ENCODE results near the gene LCORL.
A peak's percentile ranks its signal among the peaks of the same experiment; 100 is the strongest.

LCORL gene

GRCh38 chr4:17997129-17997528 lies 24.4 kb downstream of the LCORL start:
- no peak for DNase-seq (ENCODE audit: low read depth)
- TF ChIP-seq, protein P1, sequence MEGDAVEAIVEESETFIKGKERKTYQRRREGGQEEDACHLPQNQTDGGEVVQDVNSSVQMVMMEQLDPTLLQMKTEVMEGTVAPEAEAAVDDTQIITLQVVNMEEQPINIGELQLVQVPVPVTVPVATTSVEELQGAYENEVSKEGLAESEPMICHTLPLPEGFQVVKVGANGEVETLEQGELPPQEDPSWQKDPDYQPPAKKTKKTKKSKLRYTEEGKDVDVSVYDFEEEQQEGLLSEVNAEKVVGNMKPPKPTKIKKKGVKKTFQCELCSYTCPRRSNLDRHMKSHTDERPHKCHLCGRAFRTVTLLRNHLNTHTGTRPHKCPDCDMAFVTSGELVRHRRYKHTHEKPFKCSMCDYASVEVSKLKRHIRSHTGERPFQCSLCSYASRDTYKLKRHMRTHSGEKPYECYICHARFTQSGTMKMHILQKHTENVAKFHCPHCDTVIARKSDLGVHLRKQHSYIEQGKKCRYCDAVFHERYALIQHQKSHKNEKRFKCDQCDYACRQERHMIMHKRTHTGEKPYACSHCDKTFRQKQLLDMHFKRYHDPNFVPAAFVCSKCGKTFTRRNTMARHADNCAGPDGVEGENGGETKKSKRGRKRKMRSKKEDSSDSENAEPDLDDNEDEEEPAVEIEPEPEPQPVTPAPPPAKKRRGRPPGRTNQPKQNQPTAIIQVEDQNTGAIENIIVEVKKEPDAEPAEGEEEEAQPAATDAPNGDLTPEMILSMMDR (IDR thresholded peaks at IDR 0.05; ENCODE audit: control insufficient read depth, extremely low read depth, insufficient read depth), result no peak
- H3K4me3 ChIP-seq (ENCODE audit: low read depth, low read length), result no peak overlapping the region

- peak; percentile 53 for DNase-seq (ENCODE audit: low read depth)
- no peak overlapping the region for H3K4me3 ChIP-seq (ENCODE audit: low read depth, low read length)
- TF ChIP-seq, protein P1 (IDR thresholded peaks at IDR 0.05; ENCODE audit: control insufficient read depth, extremely low read depth, insufficient read depth), result peak; percentile 54
Observed at GRCh38 chr4:17995165-17995564, 26.4 kb downstream of the LCORL start.

DNA sequence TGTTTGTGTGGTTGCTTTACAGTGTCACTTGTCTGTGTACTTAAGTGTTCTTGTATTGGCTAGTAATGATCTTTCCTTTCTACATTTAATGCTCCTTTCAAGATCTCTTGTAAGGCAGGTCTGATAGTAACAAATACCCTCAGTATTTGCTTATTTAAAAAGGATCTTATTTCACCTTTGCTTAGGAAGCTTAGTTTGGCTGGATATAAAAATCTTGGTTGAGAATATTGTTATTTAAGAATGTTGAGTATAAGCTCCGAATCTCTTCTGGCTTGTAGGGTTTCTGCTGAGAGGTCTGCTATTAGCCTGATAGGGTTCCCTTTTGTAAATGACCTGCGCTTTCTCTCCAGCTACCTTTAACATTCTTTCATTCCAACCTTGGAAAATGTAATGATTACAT lies 35.7 kb downstream of the LCORL start:
- DNase-seq (ENCODE audit: low read depth), result no peak

GRCh38 chr4:17981063-17981462 lies 40.5 kb downstream of the LCORL start:
- no peak overlapping the region for H3K4me3 ChIP-seq (ENCODE audit: low read depth, low read length)
- no peak for DNase-seq (ENCODE audit: low read depth)
- TF ChIP-seq, protein P1 (IDR thresholded peaks at IDR 0.05; ENCODE audit: control insufficient read depth, extremely low read depth, insufficient read depth), result no peak

More for the DNA sequence above, 35.7 kb downstream of the LCORL start:
- H3K4me3 ChIP-seq (ENCODE audit: low read depth, low read length), result no peak overlapping the region
- TF ChIP-seq, protein P1 (IDR thresholded peaks at IDR 0.05; ENCODE audit: control insufficient read depth, extremely low read depth, insufficient read depth), result no peak

- TF ChIP-seq, protein P1 (IDR thresholded peaks at IDR 0.05; ENCODE audit: control insufficient read depth, extremely low read depth, insufficient read depth), result no peak
- H3K4me3 ChIP-seq (ENCODE audit: low read depth, low read length), result no peak overlapping the region
- no peak for DNase-seq (ENCODE audit: low read depth)
Observed at GRCh38 chr4:17968721-17969120, 52.8 kb downstream of the LCORL start.

DNA sequence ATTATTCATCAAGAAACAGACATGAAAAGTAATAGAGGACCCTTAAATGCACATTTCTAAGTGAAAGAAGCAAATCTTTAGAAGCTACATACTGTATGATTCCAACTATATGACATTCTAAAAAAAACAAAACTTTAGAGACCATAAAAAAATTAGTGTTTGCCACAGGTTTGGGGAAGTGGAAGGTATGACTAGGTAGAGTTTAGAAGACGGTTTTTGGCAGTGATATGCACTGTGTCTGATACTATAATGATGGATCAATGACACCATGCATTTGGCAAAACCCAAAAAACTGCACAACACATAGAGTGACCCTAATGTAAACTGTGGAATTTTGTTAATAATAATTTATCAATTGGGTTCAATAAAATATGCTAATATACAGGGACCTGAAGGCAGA lies 54.5 kb downstream of the LCORL start:
- TF ChIP-seq, protein P1 (IDR thresholded peaks at IDR 0.05; ENCODE audit: control insufficient read depth, extremely low read depth, insufficient read depth), result no peak
- no peak for DNase-seq (ENCODE audit: low read depth)

DNA sequence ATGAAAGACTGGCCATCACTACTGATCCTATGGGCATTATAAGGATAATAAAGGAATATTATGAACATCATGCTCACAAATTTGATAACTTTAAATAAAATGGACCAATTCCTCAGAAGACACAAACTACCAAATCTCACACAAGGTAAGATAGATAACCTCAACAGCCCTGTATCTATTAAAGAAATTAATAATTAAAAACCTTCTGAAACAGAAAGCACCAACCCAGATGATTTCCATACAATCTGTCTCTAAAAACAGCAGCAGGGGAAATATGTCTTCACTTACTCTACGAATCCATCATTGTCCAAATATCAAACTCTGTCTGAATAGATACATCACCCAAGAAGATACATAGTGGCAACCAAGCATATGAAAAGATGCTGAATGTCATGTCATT lies 55.2 kb downstream of the LCORL start:
- TF ChIP-seq, protein P1 (IDR thresholded peaks at IDR 0.05; ENCODE audit: control insufficient read depth, extremely low read depth, insufficient read depth), result no peak
- no peak for DNase-seq (ENCODE audit: low read depth)
- no peak overlapping the region for H3K4me3 ChIP-seq (ENCODE audit: low read depth, low read length)

More for the DNA sequence above, 54.5 kb downstream of the LCORL start:
- H3K4me3 ChIP-seq (ENCODE audit: low read depth, low read length), result no peak overlapping the region
